Stimulated activated CD8-positive, alpha-beta memory T cell treated with anti-CD3 and anti-CD28 coated beads, Interleukin-7, amount 100 ng/mL, for 1 hour (primary cell): Measurements from ENCODE around the gene SPTSSB.

Experiments used
- DNase-seq, 2 donors: peaks; one replicate each; pipeline ENCODE4 v3.0.0-alpha.2; 2020; ENCODE audit warnings: low read depth in 2 of 2

The SPTSSB gene

GRCh38 chr3:161392853-161393252 lies 21.5 kb upstream of the SPTSSB start:
- DNase-seq, result no peak

DNA sequence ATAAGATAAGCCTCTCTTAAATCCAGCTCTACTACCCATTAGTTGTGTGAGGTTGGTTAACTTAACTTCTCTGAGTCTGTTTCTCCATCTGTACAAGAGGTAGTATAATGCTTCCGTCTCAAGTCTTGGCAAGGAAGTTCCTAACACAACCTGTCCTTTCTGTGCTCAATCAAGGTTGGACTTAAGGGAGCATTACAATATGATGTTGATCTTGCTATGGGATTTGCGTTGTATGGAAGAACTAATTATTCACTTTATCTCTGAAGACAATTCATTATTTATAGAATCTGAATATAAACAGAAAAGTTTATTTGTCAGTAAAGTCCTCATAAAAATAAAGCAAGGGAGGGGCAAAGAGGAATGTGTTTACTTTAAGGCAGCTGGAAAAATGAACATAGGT lies 18.9 kb upstream of the SPTSSB start:
- DNase-seq, result no peak

DNA sequence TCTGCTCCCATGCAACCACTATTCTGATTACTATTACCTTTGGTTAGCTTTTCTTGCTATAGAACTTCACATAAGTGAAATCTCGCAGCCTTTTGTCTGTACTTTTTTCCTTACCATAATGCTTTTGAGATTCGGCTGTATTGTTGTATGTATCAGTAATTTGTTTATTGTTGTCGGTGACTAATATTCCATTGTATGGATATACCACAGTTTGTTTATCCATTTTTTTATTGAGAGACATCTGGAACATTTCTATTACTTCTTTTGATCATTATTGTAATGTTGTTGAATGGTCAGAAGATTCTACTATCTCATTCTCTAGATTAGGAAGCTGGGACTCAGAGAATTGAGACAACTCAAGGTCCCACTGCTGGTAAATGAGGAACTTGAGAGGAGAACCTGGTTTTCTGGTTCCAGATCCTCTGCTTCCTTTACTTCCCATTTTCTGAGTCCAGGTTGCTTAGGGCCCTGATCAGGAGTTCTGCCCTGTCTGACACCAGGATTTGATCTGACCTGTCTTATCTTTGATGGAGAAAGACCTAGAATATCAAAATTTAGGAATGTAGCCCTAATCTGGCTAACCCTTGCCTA lies 18.2 kb upstream of the SPTSSB start:
- DNase-seq, result no peak

GRCh38 chr3:161388855-161389254 lies 17.5 kb upstream of the SPTSSB start:
- no peak for DNase-seq

GRCh38 chr3:161386991-161387770 lies 15.9 kb upstream of the SPTSSB start:
- no peak for DNase-seq

GRCh38 chr3:161372321-161373260 lies 1.3 kb upstream of the SPTSSB start:
- DNase-seq, result no peak

DNA sequence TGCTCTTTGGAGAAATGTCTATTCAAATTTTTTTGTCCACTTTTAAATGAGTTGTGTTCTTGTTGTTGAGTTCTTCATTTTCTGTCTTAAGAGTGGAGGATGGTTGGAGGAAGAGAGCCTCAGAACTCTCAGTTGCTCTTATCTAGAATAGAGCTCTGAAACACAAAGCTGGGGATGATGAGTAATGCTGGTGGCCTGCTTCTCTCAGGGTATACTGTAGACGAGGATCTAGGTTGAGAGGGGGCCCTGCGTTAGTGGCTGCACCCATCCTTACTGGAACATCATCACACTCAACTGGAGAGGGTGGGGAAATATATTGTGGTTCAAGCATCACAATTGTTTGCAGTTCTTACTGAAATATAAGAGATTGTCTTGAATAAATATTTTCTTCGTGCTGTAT lies 1.8 kb downstream of the SPTSSB start:
- DNase-seq, result no peak

GRCh38 chr3:161366094-161366493 lies 5.2 kb downstream of the SPTSSB start:
- no peak for DNase-seq

DNA sequence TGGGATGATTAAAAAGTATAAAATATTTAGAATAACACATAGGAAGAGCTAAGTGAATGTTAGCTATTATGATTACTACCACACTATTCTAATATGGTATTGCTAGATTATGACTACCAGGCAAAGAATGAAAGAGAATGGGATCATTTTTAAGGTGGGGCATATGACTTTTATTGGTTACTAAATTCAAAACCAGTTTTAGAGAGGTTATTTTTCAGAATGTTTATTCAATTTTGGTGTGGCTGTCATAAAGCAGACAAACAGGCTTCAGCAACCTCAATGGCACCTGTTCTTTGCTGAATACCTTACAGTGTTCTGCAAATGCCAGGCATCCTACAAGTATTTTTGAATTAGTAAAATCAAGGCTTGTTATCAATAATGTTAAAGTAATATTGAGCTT lies 12.8 kb downstream of the SPTSSB start:
- DNase-seq, result no peak

DNA sequence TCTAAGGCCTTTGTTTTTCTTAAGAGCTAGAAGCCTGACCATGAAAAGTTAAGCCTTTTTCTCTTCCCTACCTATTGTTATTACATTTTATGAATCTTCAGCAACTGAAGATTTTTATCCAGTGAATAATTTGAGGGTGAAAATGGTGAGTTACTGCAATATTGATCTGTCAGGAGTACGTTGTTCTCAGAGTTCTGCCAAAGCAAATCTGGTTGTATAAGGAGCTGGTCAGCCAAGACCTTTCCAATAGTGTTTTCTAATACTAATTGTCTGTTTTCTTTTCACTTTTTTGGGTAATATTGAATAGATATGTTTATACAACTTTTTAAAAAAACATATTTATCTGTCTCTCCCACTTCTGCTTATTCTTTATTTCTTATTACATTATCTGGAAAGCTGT lies 15.0 kb downstream of the SPTSSB start:
- DNase-seq, result no peak

DNA sequence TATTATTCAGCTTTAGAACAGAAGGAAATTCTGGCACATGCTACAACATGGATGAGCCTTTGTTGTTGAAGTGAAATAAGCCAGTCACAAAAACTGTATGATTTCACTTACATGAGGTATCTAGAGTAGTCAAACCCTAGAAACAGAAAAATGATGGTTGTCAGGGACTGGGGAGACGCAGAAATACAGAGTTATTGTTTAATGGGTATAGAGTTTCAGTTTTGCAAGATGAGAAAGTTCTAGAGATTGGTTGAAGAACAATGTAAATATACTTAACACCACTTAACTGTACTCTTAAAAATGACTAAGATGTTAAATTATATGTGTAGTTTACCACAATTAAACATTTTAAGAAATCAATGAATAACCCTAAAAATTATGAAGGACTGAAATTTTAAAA lies 15.8 kb downstream of the SPTSSB start:
- no peak for DNase-seq

DNA sequence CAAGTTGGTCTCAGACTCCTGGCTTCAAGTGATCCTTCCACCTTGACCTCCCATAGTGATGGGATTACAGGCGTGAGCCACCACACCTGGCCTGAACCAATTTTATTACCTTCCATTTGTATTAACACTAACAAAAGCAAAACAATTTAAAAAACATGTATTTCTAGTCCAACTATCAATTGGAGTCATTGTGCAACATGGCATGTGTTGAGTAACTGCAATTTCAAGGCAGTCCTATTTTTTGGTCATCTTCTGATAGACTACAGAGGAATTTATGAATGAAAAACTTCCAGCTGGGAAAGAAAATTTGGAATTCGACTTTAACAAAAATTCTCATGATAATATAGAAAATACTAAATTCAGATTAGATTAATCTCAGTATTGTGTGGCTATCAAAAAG lies 16.8 kb downstream of the SPTSSB start:
- DNase-seq, result no peak

DNA sequence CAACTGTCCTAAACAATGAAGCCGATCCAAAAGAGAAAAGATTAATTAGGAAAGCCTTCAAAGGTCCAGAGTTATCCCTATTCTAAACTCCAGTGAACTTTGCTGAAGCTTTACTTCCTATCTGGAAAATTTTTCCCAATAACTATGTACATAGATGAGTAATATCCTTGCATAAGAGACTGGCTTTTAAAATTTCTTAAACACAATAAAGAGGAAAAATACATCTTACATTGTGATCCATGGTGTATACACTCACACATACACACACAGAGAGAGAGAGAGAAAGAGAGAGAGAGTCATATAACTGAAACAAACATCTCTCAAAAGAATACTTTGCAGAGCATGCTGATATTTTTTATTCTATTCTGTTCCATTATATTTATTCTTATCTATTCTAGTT lies 20.0 kb downstream of the SPTSSB start:
- DNase-seq, result no peak

- no peak for DNase-seq
Measured at GRCh38 chr3:161350916-161351315, 20.4 kb downstream of the SPTSSB start.

DNA sequence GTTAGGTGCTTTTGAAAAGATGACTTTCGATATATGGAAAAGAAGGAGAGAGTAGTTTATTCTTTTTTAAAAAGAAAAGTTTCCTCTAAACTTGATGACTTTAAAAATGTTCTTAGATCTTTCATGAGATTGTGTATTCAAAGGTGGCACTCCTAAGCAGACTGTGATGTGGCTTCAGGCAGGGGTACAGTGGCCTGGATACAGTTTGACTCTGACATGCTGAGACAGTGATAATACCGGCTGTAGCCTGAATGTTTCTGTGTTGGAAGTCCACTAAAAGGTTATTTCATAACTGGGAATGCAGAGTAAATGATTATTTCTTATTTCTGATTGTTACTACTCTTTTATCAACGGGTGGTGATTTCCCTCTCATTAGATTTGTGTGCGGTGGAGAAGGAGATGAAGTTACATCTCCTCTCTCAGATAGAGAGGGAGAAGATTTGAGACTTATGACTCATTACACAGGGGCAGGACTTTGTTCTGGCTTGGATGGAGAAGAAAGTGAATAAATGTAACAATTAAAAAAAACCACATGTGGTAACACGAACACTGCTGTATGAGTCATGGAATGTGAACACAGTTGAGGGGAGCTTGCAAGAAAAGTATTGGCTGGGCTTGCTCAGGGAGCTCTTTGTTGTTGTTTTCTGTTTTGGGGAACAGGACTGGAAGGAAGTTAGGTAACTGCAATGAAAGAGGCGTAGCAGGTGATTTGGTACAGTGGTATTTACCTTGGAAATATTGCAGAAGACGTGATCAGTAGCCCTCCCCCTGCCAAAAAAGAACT lies 21.6 kb downstream of the SPTSSB start:
- no peak for DNase-seq

DNA sequence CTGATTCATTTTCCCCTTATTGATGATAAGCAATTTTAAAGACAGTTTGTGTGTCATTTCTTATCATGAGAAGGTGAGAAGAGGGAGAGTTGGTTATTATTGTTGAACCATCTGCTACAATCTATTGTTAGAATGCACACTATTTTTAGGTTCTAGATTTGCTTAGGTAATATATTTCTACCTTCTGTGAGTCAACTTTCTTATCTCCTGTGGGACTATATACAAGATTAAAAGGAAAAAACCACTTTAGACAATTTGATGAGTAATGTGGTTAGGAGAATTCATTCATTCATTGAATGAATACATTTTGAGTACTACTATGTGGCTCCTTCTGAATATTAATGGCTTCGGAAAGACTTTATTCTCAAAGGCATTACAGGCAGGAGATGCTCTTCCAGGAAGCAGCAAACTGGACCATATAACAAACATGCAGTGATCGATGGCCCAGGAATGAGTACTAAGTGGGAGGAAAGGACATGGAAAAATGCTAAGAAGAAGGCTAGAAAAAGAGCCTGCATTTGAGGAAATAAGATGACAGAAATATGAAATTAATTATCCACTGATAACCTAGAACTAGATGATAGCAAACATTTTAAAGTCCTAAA lies 22.4 kb downstream of the SPTSSB start:
- no peak for DNase-seq

DNA sequence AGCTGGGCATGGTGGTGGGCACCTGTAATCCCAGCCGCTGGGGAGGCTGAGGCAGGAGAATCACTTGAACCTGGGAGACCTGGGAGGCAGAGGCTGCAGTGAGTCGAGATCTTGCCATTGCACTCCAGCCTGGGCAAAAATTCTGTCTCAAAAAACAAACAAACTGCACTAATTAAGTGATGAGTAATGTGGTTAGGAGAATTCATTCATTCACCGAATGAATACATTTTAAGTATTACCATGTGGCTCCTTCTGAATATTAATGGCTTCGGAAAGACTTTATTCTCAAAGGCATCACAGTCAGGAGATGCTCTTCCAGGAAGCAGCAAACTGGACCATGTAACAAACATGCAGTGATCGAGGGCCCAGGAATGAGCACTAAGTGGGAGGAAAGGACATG lies 23.6 kb downstream of the SPTSSB start:
- no peak for DNase-seq

GRCh38 chr3:161345023-161345422 lies 26.3 kb downstream of the SPTSSB start:
- no peak for DNase-seq

GRCh38 chr3:161343986-161344385 lies 27.3 kb downstream of the SPTSSB start:
- no peak for DNase-seq

- DNase-seq, result no peak
Measured at GRCh38 chr3:161343540-161343939, 27.8 kb downstream of the SPTSSB start.

GRCh38 chr3:161342629-161343028 lies 28.7 kb downstream of the SPTSSB start:
- no peak for DNase-seq
